Measurements from ENCODE around the gene UNC50.

- TF ChIP-seq CTCF (IDR thresholded peaks at IDR 0.05) = no peak
- no peak for TF ChIP-seq EZH2 (IDR thresholded peaks at IDR 0.05; ENCODE audit: borderline replicate concordance, insufficient read depth, low read depth, low read length, poor library complexity, severe bottlenecking)
These were observed 46.3 kb upstream of the UNC50 start for GRCh38 chr2:98561902-98562695.

Measured in B cell (primary cell).